Osteocyte (in vitro differentiated cells): Measurements from ENCODE around the gene NIPAL3. TPM values are rescaled to one million over a fixed set of nuclear protein-coding genes. Genes with fewer than 3 reads are reported as not detected.
A peak's percentile ranks its signal among the peaks of the same experiment; 100 is the strongest.

Source experiments
- DNase-seq: peaks from one replicate; pipeline ENCODE4 v3.0.0; 2021; ENCODE audit warnings: mixed read lengths; ENCODE audit not compliant: unreplicated experiment; ENCODE audit errors: extremely low spot score
- H3K27ac Mint-ChIP-seq: one replicate; pipeline ENCODE4 v1.8.0; 2021; ENCODE audit warnings: mild to moderate bottlenecking, mixed read lengths; ENCODE audit not compliant: unreplicated experiment
- H3K27me3 Mint-ChIP-seq: one replicate; pipeline ENCODE4 v1.8.0; 2021; ENCODE audit warnings: mixed read lengths; ENCODE audit not compliant: unreplicated experiment
- H3K36me3 Mint-ChIP-seq: one replicate; pipeline ENCODE4 v1.8.0; 2021; ENCODE audit warnings: mixed read lengths; ENCODE audit not compliant: unreplicated experiment
- H3K4me1 Mint-ChIP-seq: one replicate; pipeline ENCODE4 v1.8.0; 2021; ENCODE audit warnings: mixed read lengths; ENCODE audit not compliant: unreplicated experiment
- H3K4me3 Mint-ChIP-seq: one replicate; pipeline ENCODE4 v1.8.0; 2021; ENCODE audit warnings: mild to moderate bottlenecking, moderate library complexity, mixed read lengths; ENCODE audit not compliant: unreplicated experiment
- H3K9me3 Mint-ChIP-seq: one replicate; pipeline ENCODE4 v1.8.0; 2021; ENCODE audit warnings: mixed read lengths; ENCODE audit not compliant: unreplicated experiment
- total RNA-seq: library from RNA; stranded (reverse); gene quantifications from 2 replicates; pipeline ENCODE4 v1.2.1, GENCODE V29; 2021
- TF ChIP-seq, protein P1 (sequence below): fragments of 200-600 bp; sonication (generic); IDR thresholded peaks from 2 replicates; pipeline ENCODE4 v1.5.0; 2021; ENCODE audit warnings: antibody characterized with exemption, mild to moderate bottlenecking, moderate library complexity

Gene NIPAL3
- total RNA-seq, 1 donor from 2014 or later: 25.8 TPM

DNA sequence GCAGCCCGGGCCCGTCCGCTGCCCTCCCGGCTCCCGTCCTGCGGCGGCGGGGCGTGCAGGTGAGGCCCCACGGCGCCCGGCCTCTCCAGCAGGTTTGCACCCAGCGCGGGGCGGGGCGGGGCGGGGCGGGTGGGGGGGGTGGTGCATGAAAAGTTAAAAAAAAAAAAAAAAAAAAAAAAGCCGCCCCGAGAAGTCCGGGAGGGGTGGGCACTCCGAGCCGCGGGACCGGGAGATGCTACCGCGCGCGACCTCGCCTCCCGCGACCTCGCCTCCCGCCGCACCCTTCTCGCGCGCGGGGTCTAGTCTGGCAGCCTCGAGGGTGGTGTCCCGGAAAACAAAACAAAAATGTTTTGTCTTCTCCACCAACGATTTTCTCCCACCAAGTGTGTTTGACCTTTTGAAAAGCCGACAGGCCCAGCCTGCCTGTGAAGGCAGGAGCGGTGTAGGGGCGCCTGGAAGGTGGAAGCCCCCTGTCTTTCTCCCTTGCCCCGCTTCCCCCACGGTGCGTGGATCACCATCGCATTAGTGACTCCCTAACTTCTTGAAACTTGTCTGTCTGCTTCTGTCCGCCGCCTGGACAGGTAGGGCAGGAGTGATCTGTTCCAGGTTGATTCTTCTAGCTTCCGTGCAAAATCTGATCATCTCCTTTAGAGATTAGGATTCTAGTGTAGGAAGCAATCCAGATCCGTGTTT lies 87.6 kb downstream of the NIPAL3 start:
- Mint-ChIP-seq H3K4me1 (peaks cover 21% of the 10 kb centered on the region), H3K4me3 (peak overlapping the region; percentile 82), H3K9me3 (no peaks in the 10 kb centered on the region), H3K36me3 (no peaks in the 10 kb centered on the region), H3K27me3 (peaks cover 3% of the 10 kb centered on the region), H3K27ac (peak overlapping the region; percentile 78)
- no peak for DNase-seq
- TF ChIP-seq, protein P1, sequence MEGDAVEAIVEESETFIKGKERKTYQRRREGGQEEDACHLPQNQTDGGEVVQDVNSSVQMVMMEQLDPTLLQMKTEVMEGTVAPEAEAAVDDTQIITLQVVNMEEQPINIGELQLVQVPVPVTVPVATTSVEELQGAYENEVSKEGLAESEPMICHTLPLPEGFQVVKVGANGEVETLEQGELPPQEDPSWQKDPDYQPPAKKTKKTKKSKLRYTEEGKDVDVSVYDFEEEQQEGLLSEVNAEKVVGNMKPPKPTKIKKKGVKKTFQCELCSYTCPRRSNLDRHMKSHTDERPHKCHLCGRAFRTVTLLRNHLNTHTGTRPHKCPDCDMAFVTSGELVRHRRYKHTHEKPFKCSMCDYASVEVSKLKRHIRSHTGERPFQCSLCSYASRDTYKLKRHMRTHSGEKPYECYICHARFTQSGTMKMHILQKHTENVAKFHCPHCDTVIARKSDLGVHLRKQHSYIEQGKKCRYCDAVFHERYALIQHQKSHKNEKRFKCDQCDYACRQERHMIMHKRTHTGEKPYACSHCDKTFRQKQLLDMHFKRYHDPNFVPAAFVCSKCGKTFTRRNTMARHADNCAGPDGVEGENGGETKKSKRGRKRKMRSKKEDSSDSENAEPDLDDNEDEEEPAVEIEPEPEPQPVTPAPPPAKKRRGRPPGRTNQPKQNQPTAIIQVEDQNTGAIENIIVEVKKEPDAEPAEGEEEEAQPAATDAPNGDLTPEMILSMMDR: no peak

DNA sequence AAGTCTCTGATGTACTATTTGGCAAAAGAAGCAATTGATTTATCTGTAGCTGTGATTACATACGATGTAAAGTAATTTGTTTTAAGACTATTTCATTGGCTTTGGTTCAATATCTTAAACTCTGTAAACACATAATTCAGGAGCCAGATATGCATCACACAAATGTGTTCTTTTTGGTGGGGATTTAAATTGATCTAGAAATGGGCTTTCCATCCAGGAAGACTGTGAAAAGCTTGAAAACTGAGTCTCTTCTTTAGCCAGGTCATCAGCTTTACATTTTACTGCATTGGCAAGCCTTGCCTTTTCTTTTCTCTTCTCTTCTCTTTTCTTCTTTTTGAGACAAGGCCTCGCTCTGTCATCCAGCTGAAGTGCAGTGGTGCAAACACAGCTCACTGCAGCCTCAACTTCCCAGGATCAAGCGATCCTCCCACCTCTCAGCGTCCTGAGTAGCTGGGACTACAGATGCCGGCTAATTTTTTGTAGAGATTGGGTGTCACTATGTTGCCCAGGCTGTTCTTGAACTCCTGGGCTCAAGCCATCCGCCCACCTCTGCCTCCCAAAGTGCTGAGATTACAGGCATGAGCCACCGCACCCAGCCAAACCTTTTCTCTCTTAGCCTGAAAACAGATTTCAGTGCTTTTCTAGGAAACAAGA lies 88.4 kb downstream of the NIPAL3 start:
- Mint-ChIP-seq H3K27me3 (no peaks in the 10 kb centered on the region), H3K27ac (peak overlapping the region; percentile 78), H3K4me1 (peaks cover 21% of the 10 kb centered on the region), H3K9me3 (no peaks in the 10 kb centered on the region), H3K4me3 (peak overlapping the region; percentile 82), H3K36me3 (no peaks in the 10 kb centered on the region)
- no peak for DNase-seq
- TF ChIP-seq, protein P1: no peak

DNA sequence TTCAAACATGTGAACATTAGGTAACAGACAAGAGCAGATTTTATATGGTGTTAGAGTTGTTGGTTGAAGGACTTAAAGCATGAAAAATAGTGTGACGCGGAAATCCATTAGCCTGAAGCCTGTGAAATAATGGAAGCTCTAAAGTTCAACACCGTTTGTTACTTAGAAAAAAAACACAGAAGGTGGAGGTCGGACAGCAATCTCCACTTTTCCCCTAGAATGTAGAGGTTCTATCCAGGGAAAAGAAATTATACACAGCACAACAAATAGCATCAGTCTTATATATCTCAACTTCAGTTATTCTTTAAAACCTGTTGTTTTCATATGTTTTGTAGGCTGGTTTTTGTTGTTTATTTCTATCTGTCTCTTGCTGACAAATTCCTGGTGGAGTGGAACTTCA lies 89.0 kb downstream of the NIPAL3 start:
- no peaks in the 10 kb centered on the region for H3K27me3 Mint-ChIP-seq
- DNase-seq: no peak
- H3K4me1 Mint-ChIP-seq: peaks cover 21% of the 10 kb centered on the region
- H3K36me3 Mint-ChIP-seq: no peaks in the 10 kb centered on the region
- peak overlapping the region; percentile 82 for H3K4me3 Mint-ChIP-seq
- peaks cover 3% of the 10 kb centered on the region for H3K9me3 Mint-ChIP-seq
- TF ChIP-seq, protein P1: no peak
- H3K27ac Mint-ChIP-seq: no peak overlapping the region

DNA sequence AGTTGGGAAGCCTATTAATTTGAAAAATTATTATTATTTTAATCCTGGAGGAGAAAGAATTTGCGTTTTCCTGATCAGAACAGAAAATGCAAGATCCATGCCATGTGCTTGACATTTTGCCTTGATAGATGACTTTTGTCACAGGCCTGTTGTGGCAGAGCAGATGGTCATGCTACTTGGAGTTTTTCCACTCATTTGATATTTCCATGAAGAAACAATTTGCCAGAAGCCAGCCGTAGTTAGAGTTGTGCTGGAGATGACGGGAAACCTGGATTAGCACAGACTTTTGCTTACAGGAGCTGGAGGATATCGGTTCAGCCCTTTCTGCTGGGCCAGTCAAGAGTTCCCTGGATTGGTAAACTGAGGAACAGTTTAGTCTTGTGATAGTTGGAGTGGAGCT lies 90.2 kb downstream of the NIPAL3 start:
- Mint-ChIP-seq H3K4me1 (peaks cover 21% of the 10 kb centered on the region), H3K4me3 (no peak overlapping the region), H3K27ac (no peak overlapping the region), H3K9me3 (peaks cover 6% of the 10 kb centered on the region), H3K36me3 (no peaks in the 10 kb centered on the region), H3K27me3 (no peaks in the 10 kb centered on the region)
- TF ChIP-seq, protein P1: no peak
- no peak for DNase-seq

DNA sequence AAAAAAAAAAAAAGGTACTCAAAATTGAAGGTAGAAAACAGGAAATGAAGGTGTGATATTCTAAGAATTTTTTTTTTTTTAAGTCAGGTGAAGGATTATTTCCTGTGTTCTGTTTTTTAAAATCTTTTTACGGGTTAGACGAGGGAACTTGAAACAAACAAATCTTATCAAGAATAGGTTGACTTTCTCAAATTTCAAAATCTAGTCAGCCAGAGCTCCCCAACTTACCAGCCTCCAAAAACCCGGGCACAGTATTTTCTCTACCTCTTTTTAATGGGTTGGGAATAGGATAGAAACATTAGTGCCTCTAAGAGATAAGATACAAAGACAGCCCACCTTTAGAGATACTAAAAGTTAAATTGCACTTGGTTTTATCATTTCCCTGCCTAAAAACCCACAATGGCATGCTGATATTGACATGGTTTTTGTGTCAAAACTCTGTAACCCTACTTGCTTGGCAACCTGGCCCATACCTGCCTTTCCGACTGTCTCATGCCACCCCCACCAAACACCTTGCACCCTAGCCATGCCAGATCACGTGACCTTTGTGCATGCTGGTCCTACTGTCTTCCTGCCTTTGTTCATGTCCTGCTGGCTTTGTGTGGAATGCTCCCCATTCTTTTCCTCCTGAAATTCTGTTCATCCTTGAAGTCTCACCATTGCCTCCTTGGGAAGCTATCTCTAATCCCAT lies 91.2 kb downstream of the NIPAL3 start:
- H3K27me3 Mint-ChIP-seq: no peaks in the 10 kb centered on the region
- no peak overlapping the region for H3K4me3 Mint-ChIP-seq
- peaks cover 3% of the 10 kb centered on the region for H3K36me3 Mint-ChIP-seq
- H3K4me1 Mint-ChIP-seq: peaks cover 15% of the 10 kb centered on the region
- TF ChIP-seq, protein P1: no peak
- no peak for DNase-seq
- peaks cover 6% of the 10 kb centered on the region for H3K9me3 Mint-ChIP-seq
- no peak overlapping the region for H3K27ac Mint-ChIP-seq
